ENCODE results near the gene FEN1. TPM values are rescaled to one million over a fixed set of nuclear protein-coding genes. Genes with fewer than 3 reads are reported as not detected.

FEN1 gene
- polyA plus RNA-seq, 3 donors, result 3.5 to 6.4 (median 4.3) TPM

DNA sequence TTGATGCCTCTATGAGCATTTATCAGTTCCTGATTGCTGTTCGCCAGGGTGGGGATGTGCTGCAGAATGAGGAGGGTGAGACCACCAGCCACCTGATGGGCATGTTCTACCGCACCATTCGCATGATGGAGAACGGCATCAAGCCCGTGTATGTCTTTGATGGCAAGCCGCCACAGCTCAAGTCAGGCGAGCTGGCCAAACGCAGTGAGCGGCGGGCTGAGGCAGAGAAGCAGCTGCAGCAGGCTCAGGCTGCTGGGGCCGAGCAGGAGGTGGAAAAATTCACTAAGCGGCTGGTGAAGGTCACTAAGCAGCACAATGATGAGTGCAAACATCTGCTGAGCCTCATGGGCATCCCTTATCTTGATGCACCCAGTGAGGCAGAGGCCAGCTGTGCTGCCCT, 2.7 kb downstream of the FEN1 start:
- Mint-ChIP-seq H3K36me3 (peaks cover 8 to 20% of the 10 kb centered on the region in 2 donors), H3K4me1 (peaks cover 28% of the 10 kb centered on the region), H3K9me3 (no peaks in the 10 kb centered on the region), H3K4me3 (no peak overlapping the region), H3K27me3 (ENCODE audit: low read depth in 3 of 3) (no peaks in the 10 kb centered on the region), H3K27ac (no peak overlapping the region)
- H3K27ac ChIP-seq (ENCODE audit: low read depth in 1 of 2, low read length in 2 of 2), result peak overlapping the region in 1 of 2 donors; percentile 16
- H3K79me2 ChIP-seq (ENCODE audit: insufficient read depth, low read length), result peaks cover 87% of the 10 kb centered on the region
- H3K9me3 ChIP-seq (replicated peaks in 1 of 2; ENCODE audit: control insufficient read depth in 1 of 2, insufficient read depth in 1 of 2, low read length in 2 of 2), result no peaks in the 10 kb centered on the region
- H3K27me3 ChIP-seq (ENCODE audit: control insufficient read depth in 2 of 2, insufficient read depth in 2 of 2, low read length in 2 of 2), result no peaks in the 10 kb centered on the region
- intact Hi-C loops (cut with micrococcal nuclease), result loop anchor here (5.0 kb wide), 4 partner anchors 37 to 312 kb away; partner anchors contain the start of gene FADS3 (in 1 of the 2)
- no peak overlapping the region for H3K9ac ChIP-seq (ENCODE audit: insufficient read depth, low read length, poor library complexity, severe bottlenecking)
- WGBS (ENCODE audit: insufficient coverage), result 95% methylated on average over 11 of the region's 12 CpGs
- no peaks in the 10 kb centered on the region for H4K20me1 ChIP-seq (ENCODE audit: insufficient read depth, low read length)
- no peak overlapping the region for H3K4me3 ChIP-seq (replicated peaks in 1 of 3; ENCODE audit: low read depth in 2 of 3, low read length in 3 of 3)
- H3K4me1 ChIP-seq (ENCODE audit: control insufficient read depth in 1 of 2, insufficient read depth in 2 of 2, low read length in 2 of 2), result peaks cover 21 to 33% of the 10 kb centered on the region in 2 donors
- H3K36me3 ChIP-seq (replicated peaks in 1 of 2; ENCODE audit: control insufficient read depth in 1 of 2, insufficient read depth in 2 of 2, low read length in 2 of 2), result peaks cover 6 to 26% of the 10 kb centered on the region in 2 donors
- H3K4me2 ChIP-seq (replicated peaks; ENCODE audit: extremely low read depth, low read length, poor library complexity, severe bottlenecking), result no peak overlapping the region
- no peak for DNase-seq
- H2AFZ ChIP-seq (ENCODE audit: insufficient read depth, low read depth, low read length, poor library complexity, severe bottlenecking), result no peak overlapping the region
- no peak for TF ChIP-seq CTCF (IDR thresholded peaks at IDR 0.05)

DNA sequence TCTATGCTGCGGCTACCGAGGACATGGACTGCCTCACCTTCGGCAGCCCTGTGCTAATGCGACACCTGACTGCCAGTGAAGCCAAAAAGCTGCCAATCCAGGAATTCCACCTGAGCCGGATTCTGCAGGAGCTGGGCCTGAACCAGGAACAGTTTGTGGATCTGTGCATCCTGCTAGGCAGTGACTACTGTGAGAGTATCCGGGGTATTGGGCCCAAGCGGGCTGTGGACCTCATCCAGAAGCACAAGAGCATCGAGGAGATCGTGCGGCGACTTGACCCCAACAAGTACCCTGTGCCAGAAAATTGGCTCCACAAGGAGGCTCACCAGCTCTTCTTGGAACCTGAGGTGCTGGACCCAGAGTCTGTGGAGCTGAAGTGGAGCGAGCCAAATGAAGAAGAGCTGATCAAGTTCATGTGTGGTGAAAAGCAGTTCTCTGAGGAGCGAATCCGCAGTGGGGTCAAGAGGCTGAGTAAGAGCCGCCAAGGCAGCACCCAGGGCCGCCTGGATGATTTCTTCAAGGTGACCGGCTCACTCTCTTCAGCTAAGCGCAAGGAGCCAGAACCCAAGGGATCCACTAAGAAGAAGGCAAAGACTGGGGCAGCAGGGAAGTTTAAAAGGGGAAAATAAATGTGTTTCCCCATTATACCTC, 3.3 kb downstream of the FEN1 start:
- H3K9ac ChIP-seq (ENCODE audit: insufficient read depth, low read length, poor library complexity, severe bottlenecking), result no peak overlapping the region
- no peaks in the 10 kb centered on the region for H3K9me3 Mint-ChIP-seq
- H3K9me3 ChIP-seq (replicated peaks in 1 of 2; ENCODE audit: control insufficient read depth in 1 of 2, insufficient read depth in 1 of 2, low read length in 2 of 2), result no peaks in the 10 kb centered on the region
- H3K27ac ChIP-seq (ENCODE audit: low read depth in 1 of 2, low read length in 2 of 2), result peak overlapping the region in 1 of 2 donors; percentile 16
- H3K4me3 Mint-ChIP-seq, result no peak overlapping the region
- H2AFZ ChIP-seq (ENCODE audit: insufficient read depth, low read depth, low read length, poor library complexity, severe bottlenecking), result no peak overlapping the region
- 97% methylated on average over 15 of the region's 18 CpGs for WGBS (ENCODE audit: insufficient coverage)
- intact Hi-C loops (cut with micrococcal nuclease), result loop anchor here (2.0 to 5.0 kb wide), 5 partner anchors 36 to 311 kb away; partner anchors contain the start of gene FADS3 (in 1 of the 2)
- H3K4me3 ChIP-seq (replicated peaks in 1 of 3; ENCODE audit: low read depth in 2 of 3, low read length in 3 of 3), result no peak overlapping the region
- H4K20me1 ChIP-seq (ENCODE audit: insufficient read depth, low read length), result no peaks in the 10 kb centered on the region
- H3K4me1 Mint-ChIP-seq, result peaks cover 28% of the 10 kb centered on the region
- H3K4me2 ChIP-seq (replicated peaks; ENCODE audit: extremely low read depth, low read length, poor library complexity, severe bottlenecking), result no peak overlapping the region
- DNase-seq, result no peak
- H3K27ac Mint-ChIP-seq, result peak overlapping the region in 4 of 7 donors; percentile 36 to 81 (median 49)
- no peak for TF ChIP-seq CTCF (IDR thresholded peaks at IDR 0.05)
- no peaks in the 10 kb centered on the region for H3K27me3 ChIP-seq (ENCODE audit: control insufficient read depth in 2 of 2, insufficient read depth in 2 of 2, low read length in 2 of 2)
- peaks cover 10 to 23% of the 10 kb centered on the region in 2 donors for H3K36me3 Mint-ChIP-seq
- no peaks in the 10 kb centered on the region for H3K27me3 Mint-ChIP-seq (ENCODE audit: low read depth in 3 of 3)
- peaks cover 84% of the 10 kb centered on the region for H3K79me2 ChIP-seq (ENCODE audit: insufficient read depth, low read length)
- H3K36me3 ChIP-seq (replicated peaks in 1 of 2; ENCODE audit: control insufficient read depth in 1 of 2, insufficient read depth in 2 of 2, low read length in 2 of 2), result peaks cover 10 to 29% of the 10 kb centered on the region in 2 donors
- peaks cover 21 to 33% of the 10 kb centered on the region in 2 donors for H3K4me1 ChIP-seq (ENCODE audit: control insufficient read depth in 1 of 2, insufficient read depth in 2 of 2, low read length in 2 of 2)

Measured in CD14-positive monocyte (primary cell).